Left colon (tissue), 2 donors: ENCODE measurements around the gene TULP4. TPM values are rescaled to one million over a fixed set of nuclear protein-coding genes. Genes with fewer than 3 reads are reported as not detected.

Experiments used
- ATAC-seq: fragments of 200-7000 bp; cut with Tn5 transposase; one replicate; pipeline ENCODE4 v1.9.1; 2020; ENCODE audit warnings: mild to moderate bottlenecking, moderate library complexity
- DNase-seq, 2 donors: peaks; one replicate each; pipeline ENCODE4 v3.0.0-alpha.2; 2020
- intact Hi-C, 2 donors: fragments of 100-400 bp; cut with DNase I in 1 of 2; cut with micrococcal nuclease in 1 of 2; formaldehyde crosslinking; loops; one replicate each; pipeline versions ENCODE4 v1.11.2 to v1.14.0; 2022; cut with DNase I, micrococcal nuclease
- long read RNA-seq: library from polyadenylated mRNA; unstranded; transcript quantifications from one replicate; pipeline ENCODE4 v2.0.0, GENCODE V29; 2021
- total RNA-seq, 2 donors: library from RNA; stranded (reverse); fragmentation: NEBNext Ultra II Directional; extraction: Animal tissue kit (Norgen Biotek cat#: 25700); gene quantifications; one replicate each; pipeline ENCODE4 v1.2.1, GENCODE V29; 2021
- donor health status: DM: no; HTN: no; CAD: no.
- donor health status: DM: yes; HTN: yes; CAD: no.

TULP4 gene
- total RNA-seq = 10 to 100 TPM; 69.2 to 77.5 TPM
- long read RNA-seq, partial matches to known transcripts = 2 of 10 reads
- long read RNA-seq, other reads (novel, unspliced or antisense) = 7 of 10 reads

GRCh38 chr6:158312165-158312564 lies at the start of gene TULP4:
Gene TULP4, plus strand, starts transcription at chr6:158312465. Its CDS starts 1,552 bp downstream, at chr6:158314017.
- intact Hi-C loops = no loop called here

DNA sequence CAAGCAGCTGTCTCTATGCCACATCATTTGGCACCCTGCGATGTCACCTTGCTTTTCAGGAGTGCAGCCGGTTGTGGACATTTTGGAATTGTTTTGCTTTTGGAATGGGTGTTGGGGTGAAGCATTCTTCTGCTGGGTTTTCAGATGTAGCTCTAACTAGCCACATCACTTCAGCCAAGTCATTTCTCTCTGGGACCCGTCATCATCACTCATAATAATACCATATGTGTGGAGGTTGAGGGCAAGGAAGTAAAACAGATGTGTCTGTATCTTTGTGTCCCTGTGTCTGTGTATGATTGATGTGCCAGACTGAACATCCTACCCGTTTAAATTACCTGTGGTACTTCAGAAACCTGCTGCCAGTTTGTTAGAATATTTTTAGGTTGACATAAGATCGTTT lies 49.5 kb upstream of the TULP4 start:
- no peak for ATAC-seq
- intact Hi-C loops = no loop called here
- no peak for DNase-seq

More at GRCh38 chr6:158312165-158312564, at the start of gene TULP4:
- ATAC-seq (no peak), DNase-seq (no peak)

GRCh38 chr6:158264180-158264579 lies 48.1 kb upstream of the TULP4 start:
- DNase-seq = no peak
- intact Hi-C loops = no loop called here

DNA sequence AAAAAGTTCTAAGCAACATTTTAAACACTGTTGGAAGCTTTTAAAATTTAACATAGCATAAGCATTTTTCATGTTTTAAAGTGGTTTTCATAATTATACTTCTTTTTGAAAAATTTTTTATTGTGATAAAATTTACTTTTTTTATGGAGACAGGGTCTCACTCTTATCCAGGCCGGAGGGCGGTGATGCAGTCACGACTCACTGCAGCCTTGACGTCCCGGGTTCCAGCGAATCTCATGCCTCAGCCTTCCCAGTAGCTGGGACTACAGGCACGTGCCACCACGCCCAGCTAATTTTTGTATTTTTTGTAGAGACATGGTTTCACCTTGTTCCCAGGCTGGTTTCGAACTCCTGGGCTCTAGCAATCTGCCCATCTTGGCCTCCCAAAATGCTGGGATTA lies 46.1 kb upstream of the TULP4 start:
- ATAC-seq = no peak
- intact Hi-C loops = no loop called here
- no peak for DNase-seq

More at GRCh38 chr6:158264180-158264579, 48.1 kb upstream of the TULP4 start:
- no peak for ATAC-seq

- intact Hi-C loops = no loop called here
- DNase-seq = no peak
- no peak for ATAC-seq
Measured at GRCh38 chr6:158268361-158269147, 43.7 kb upstream of the TULP4 start.

- ATAC-seq (no peak), DNase-seq (no peak)
- intact Hi-C loops = no loop called here
Measured at GRCh38 chr6:158269657-158270056, 42.6 kb upstream of the TULP4 start.

GRCh38 chr6:158270389-158271127 lies 41.7 kb upstream of the TULP4 start:
- DNase-seq (no peak), ATAC-seq (no peak)
- intact Hi-C loops = no loop called here

GRCh38 chr6:158272324-158272723 lies 39.9 kb upstream of the TULP4 start:
- intact Hi-C loops = no loop called here
- DNase-seq = no peak
- ATAC-seq = no peak

- intact Hi-C loops = no loop called here
- no peak for DNase-seq
- ATAC-seq = no peak
Measured at GRCh38 chr6:158278004-158278403, 34.3 kb upstream of the TULP4 start.

GRCh38 chr6:158279615-158280014 lies 32.6 kb upstream of the TULP4 start:
- ATAC-seq (no peak), DNase-seq (no peak)
- intact Hi-C loops = no loop called here

DNA sequence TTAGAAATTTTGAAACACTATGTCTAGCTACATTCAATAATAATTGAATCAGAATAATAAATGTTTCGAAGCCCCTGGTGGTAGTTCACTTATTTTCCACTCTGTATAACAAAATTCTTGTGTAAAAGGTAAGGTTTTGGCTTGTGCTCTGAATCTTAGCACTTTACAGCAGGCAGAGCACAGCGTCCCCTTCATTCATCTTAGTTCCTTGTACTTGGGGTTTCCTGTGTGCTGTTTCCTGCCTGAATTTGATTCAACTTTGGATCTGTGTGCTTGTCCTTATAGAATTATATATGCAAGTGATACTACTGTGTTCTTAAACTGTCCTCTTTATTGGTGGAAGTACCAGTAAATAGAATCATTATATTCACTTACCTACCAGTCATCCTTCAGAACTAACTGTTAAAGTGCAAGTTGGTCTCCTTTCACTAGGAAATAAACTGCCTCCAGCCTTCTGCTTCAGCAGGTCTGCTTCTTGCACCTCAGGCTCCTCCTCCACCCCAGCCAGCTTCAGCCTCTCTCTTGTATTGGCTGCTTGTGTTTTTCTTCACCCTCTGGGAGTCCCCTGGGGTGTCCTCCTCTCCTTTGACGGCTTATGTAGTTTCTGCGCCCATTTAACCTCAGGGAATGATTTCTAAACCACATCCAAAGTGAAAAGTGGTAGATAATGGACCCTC lies 28.8 kb upstream of the TULP4 start:
- ATAC-seq (no peak), DNase-seq (no peak)
- intact Hi-C loops = no loop called here

DNA sequence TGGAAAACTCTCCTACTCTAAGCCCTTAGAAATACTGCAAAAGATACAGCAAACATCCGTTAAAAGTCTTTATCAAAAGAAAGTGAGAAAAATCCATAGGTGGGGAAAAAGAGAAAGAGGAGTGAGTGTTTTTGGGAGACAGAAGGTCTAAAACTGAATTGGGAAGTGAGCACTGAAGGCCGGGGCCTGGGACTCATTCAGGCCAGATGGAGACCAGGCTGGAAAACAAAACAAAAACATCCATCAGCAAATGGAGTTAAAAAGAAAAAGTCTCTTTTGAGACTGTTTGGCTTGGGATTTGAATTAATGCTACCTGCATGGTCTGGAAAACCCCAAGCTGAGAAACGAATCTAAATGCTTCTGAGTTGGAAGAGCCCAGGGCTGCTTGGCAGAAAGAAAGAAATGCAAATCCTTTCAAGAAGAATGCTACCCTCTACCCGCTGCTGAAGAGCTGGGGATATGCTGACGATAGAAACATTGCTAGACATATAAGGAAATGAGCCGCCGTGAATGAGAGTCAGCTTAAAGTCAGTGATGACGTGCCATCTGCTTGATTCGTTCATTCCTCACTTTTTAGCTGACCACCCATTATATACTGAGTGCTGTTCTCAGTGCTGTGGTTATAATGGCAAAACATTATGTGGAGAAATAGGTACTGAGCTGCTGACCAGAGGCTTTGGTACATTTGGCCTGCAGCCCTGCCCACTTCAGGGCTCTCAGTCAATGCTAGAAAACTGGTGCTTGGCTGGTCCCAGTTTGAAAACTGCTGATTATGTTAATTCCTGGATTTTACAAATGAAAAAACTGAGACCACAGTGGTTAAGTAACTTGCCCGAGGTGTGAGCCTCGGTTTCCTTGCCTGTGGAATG lies 28.0 kb upstream of the TULP4 start:
- intact Hi-C loops = no loop called here
- ATAC-seq (no peak), DNase-seq (no peak)

DNA sequence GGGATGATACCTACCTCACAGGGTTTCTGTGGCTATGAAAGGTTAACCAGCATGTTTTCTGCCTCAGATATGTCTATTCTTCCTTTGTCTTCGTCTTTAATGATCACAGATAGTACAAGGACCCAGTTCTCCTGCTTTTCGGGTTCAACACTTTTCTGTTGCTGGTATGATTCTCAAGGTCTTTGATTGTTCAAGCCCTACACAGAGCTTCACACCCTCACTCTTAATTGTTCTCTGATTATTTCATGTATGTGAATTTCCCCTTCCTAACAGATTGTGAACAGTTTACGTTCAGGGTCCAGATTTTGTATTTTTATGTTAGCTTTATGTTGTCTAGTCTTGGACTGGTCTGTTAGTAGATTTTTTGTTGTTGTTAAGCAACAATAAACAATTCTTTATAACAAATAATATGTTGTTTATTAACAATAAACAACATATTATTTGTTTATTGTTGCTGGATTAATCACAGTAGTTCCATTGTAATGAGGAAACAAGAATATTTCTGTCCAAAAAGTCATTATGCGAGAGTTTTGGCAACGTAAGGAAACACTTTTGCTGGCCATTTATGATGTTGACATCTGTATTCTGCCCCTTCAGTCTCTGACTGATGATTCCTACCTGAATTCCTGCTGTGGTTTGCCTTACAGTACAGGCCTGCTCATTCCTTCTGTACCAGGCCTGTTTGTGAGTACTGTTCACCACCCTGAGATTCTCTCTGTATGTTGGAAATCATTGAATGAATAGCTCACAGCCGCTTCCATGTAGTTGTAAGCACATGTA lies 27.2 kb upstream of the TULP4 start:
- DNase-seq (no peak), ATAC-seq (no peak)
- intact Hi-C loops = no loop called here

DNA sequence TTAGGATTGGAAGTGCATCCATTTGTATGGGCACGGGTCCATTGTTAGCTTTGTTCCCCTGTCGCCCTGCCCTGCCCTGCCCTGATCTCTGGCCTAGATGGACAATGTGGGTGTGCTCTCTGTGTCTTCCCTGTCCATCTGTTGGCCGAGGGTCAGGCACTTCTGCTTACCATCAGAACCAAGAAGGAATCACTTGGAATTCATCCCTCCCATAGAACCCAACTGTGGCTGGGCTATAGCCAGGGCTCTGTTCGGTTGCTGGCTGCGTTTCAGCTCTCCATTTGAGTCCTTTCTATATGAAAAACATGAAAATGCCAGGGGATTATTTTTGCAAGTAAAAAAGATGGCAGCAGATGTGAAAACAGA lies 26.6 kb upstream of the TULP4 start:
- intact Hi-C loops = no loop called here
- no peak for DNase-seq
- peak; percentile 26 for ATAC-seq

DNA sequence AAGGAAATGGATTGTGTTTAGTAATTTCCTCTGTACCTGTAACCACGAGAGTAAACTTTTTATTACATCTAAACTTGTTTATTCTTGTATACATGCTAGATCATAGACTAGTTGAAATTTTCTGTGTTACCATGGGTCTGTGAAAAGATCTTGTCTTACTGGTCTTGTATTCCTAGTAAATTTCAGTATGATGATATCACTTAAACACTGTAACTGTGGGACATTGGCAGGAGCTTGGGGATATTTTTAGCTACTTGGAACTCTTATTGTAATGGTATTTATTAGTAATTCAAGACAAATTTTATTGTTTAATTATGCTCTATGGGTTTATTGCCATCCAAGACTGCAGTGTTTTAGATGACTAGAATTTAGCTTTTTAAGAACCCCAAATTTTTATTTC lies 25.9 kb upstream of the TULP4 start:
- DNase-seq = no peak
- intact Hi-C loops = no loop called here
- ATAC-seq = no peak

GRCh38 chr6:158287047-158287446 lies 25.2 kb upstream of the TULP4 start:
- DNase-seq (no peak), ATAC-seq (peak; percentile 95)
- intact Hi-C loops = no loop called here

GRCh38 chr6:158290040-158290439 lies 22.2 kb upstream of the TULP4 start:
- ATAC-seq (no peak), DNase-seq (no peak)
- intact Hi-C loops = no loop called here

GRCh38 chr6:158290659-158291058 lies 21.6 kb upstream of the TULP4 start:
- intact Hi-C loops = no loop called here
- peak; percentile 50 for ATAC-seq
- peak; percentile 32 to 36 for DNase-seq
